Epithelial cell of esophagus (primary cell): ENCODE measurements around the gene ING3.
"Not testable (repeated sequence)": the region's sequence is repeated elsewhere in the genome, so short reads cannot be mapped to it uniquely, and the experiment has no call there.

Source experiments
- DNase-seq: peaks from one replicate; pipeline ENCODE4 v3.0.0; 2010; ENCODE audit warnings: low read depth
- H3K4me3 ChIP-seq: 2 replicates; pipeline ENCODE4 v1.5.1; 2011; ENCODE audit warnings: mild to moderate bottlenecking, low read length, control low read depth
- CTCF ChIP-seq: IDR thresholded peaks from 2 replicates; pipeline ENCODE4 v1.5.1; 2011; ENCODE audit warnings: low read depth, mild to moderate bottlenecking, low read length, control low read depth, inconsistent platforms; ENCODE audit not compliant: insufficient read depth; ENCODE audit errors: missing control alignments

Gene ING3

GRCh38 chr7:121001234-121001906 is 50.8 kb downstream of the ING3 start:
- no peak for TF ChIP-seq CTCF
- no peak for DNase-seq

GRCh38 chr7:121002048-121002756 is 51.6 kb downstream of the ING3 start:
- no peak for DNase-seq
- no peak overlapping the region for H3K4me3 ChIP-seq

More at GRCh38 chr7:121001234-121001906, 50.8 kb downstream of the ING3 start:
- H3K4me3 ChIP-seq, result no peak overlapping the region

GRCh38 chr7:121002757-121003200 is 52.2 kb downstream of the ING3 start:
- no peak for DNase-seq
- no peak for TF ChIP-seq CTCF

More at GRCh38 chr7:121002048-121002756, 51.6 kb downstream of the ING3 start:
- TF ChIP-seq CTCF, result no peak

GRCh38 chr7:121003986-121004685 is 53.6 kb downstream of the ING3 start:
- TF ChIP-seq CTCF, result no peak
- no peak overlapping the region for H3K4me3 ChIP-seq
- no peak for DNase-seq

More at GRCh38 chr7:121002757-121003200, 52.2 kb downstream of the ING3 start:
- H3K4me3 ChIP-seq, result no peak overlapping the region

- H3K4me3 ChIP-seq, DNase-seq: not testable (repeated sequence)
Observed at GRCh38 chr7:121005058-121005457, 54.5 kb downstream of the ING3 start.

GRCh38 chr7:121005996-121006584 is 55.5 kb downstream of the ING3 start:
- no peak for TF ChIP-seq CTCF
- no peak for DNase-seq
- no peak overlapping the region for H3K4me3 ChIP-seq

GRCh38 chr7:121006711-121007315 is 56.2 kb downstream of the ING3 start:
- DNase-seq, result no peak
- no peak for TF ChIP-seq CTCF
- H3K4me3 ChIP-seq, result no peak overlapping the region
